H1 (cell line): ENCODE measurements around the gene SLC23A2. TPM values are rescaled to one million over a fixed set of nuclear protein-coding genes. Genes with fewer than 3 reads are reported as not detected.

Experiments
- CTCF ChIA-PET: fragments of 300-600 bp; sonication (Branson Sonifier 250); formaldehyde crosslinking; loops from one replicate; lab custom pipeline; 2021; ENCODE audit not compliant: partially characterized antibody; lab: Charles Lee
- POLR2A ChIA-PET: fragments of 300-600 bp; sonication (Branson Sonifier 250); formaldehyde crosslinking; loops from one replicate; lab custom pipeline; 2021; ENCODE audit warnings: inconsistent platforms; ENCODE audit not compliant: partially characterized antibody; lab: Charles Lee
- DNase-seq, 2 experiments: peaks; one replicate each; pipeline versions ENCODE4 v3.0.0 to v3.0.0-alpha.2; 2010 to 2022; ENCODE audit warnings: low spot score in 2 of 2, low read depth in 1 of 2, mixed read lengths in 1 of 2
- FAIRE-seq: peaks from 2 replicates; lab custom pipeline; 2011; peaks lifted over from hg19 to GRCh38; lab: Jason Lieb, UNC
- H2AFZ ChIP-seq: 2 replicates; pipeline ENCODE4 v1.8.1; 2012; ENCODE audit warnings: low read length, inconsistent platforms
- H2AK5ac ChIP-seq: 2 replicates; pipeline ENCODE4 v1.6.1; 2013; ENCODE audit warnings: low read depth, low read length
- H2BK120ac ChIP-seq: replicated peaks from 2 replicates; pipeline ENCODE3; 2013; ENCODE audit warnings: low read depth, low read length, inconsistent platforms
- H2BK12ac ChIP-seq: 2 replicates; pipeline ENCODE4 v1.6.1; 2013; ENCODE audit warnings: low read depth, low read length
- H2BK15ac ChIP-seq: 2 replicates; pipeline ENCODE4 v1.6.1; 2013; ENCODE audit warnings: low read length
- H2BK20ac ChIP-seq: 2 replicates; pipeline ENCODE4 v1.6.1; 2013; ENCODE audit warnings: low read length
- H2BK5ac ChIP-seq: 2 replicates; pipeline ENCODE4 v1.6.1; 2013; ENCODE audit warnings: low read depth, low read length
- H3K14ac ChIP-seq: 2 replicates; pipeline ENCODE4 v1.6.1; 2013; ENCODE audit warnings: inconsistent platforms; ENCODE audit not compliant: insufficient read length
- H3K18ac ChIP-seq: 2 replicates; pipeline ENCODE4 v1.6.1; 2013; ENCODE audit warnings: low read length; ENCODE audit errors: extremely low read depth
- H3K23ac ChIP-seq: 2 replicates; pipeline ENCODE4 v1.6.1; 2013; ENCODE audit warnings: inconsistent platforms; ENCODE audit not compliant: insufficient read length
- H3K23me2 ChIP-seq: 2 replicates; pipeline ENCODE4 v1.6.1; 2013; ENCODE audit warnings: low read depth, low read length
- H3K27ac ChIP-seq: 2 replicates; pipeline ENCODE4 v1.6.1; 2011; ENCODE audit warnings: low read depth, low read length, inconsistent platforms
- H3K27me3 ChIP-seq, 4 experiments: replicated peaks in 1 of 4; 1 replicate in 1 of 4; 2 replicates in 3 of 4; pipeline versions ENCODE4 v1.6.1 to v1.8.1; 2011 to 2013; ENCODE audit warnings: low read length in 3 of 4, mild to moderate bottlenecking in 3 of 4, inconsistent platforms in 2 of 4, mixed read lengths in 2 of 4, moderate library complexity in 1 of 4; ENCODE audit not compliant: control insufficient read depth in 3 of 4, insufficient read depth in 3 of 4; ENCODE audit errors: extremely low read depth in 1 of 4
- H3K36me3 ChIP-seq, 4 experiments: 2 replicates each; pipeline versions ENCODE4 v1.6.1 to v1.8.1; 2011 to 2013; ENCODE audit warnings: mild to moderate bottlenecking in 4 of 4, low read length in 3 of 4, moderate library complexity in 2 of 4, control low read depth in 1 of 4, inconsistent platforms in 1 of 4; ENCODE audit not compliant: insufficient read depth in 4 of 4, control insufficient read depth in 2 of 4
- H3K4ac ChIP-seq: replicated peaks from 2 replicates; pipeline ENCODE3; 2013; ENCODE audit warnings: low read length, low read depth, mixed read lengths, inconsistent platforms; ENCODE audit not compliant: insufficient read length
- H3K4me1 ChIP-seq, 4 experiments: replicated peaks in 1 of 4; 1 replicate in 1 of 4; 2 replicates in 3 of 4; pipeline versions ENCODE4 v1.6.1 to v1.8.1; 2011 to 2013; ENCODE audit warnings: low read length in 3 of 4, inconsistent platforms in 2 of 4, mixed read lengths in 1 of 4; ENCODE audit not compliant: insufficient read depth in 4 of 4, control insufficient read depth in 3 of 4
- H3K4me2 ChIP-seq, 2 experiments: 2 replicates each; pipeline versions ENCODE4 v1.6.1 to v1.8.1; 2011 to 2013; ENCODE audit warnings: low read depth in 2 of 2, low read length in 2 of 2, control low read depth in 1 of 2, inconsistent platforms in 1 of 2, mild to moderate bottlenecking in 1 of 2; ENCODE audit not compliant: insufficient read depth in 1 of 2
- H3K4me3 ChIP-seq, 4 experiments: fragments of 200-600, 300-600 bp in 1 of 4; sonication (generic), shearing (Covaris generic), sonication (Bioruptor Twin) in 1 of 4; 2 replicates each; pipeline versions ENCODE4 v1.5.1 to v1.8.1; 2011 to 2016; ENCODE audit warnings: low read length in 4 of 4, low read depth in 3 of 4, control low read depth in 2 of 4, inconsistent platforms in 2 of 4, mild to moderate bottlenecking in 2 of 4, mixed read lengths in 1 of 4, moderate library complexity in 1 of 4; ENCODE audit not compliant: insufficient read depth in 2 of 4; ENCODE audit errors: extremely low read depth in 1 of 4
- H3K56ac ChIP-seq: replicated peaks from 2 replicates; pipeline ENCODE3; 2013; ENCODE audit warnings: low read depth, mild to moderate bottlenecking, mixed read lengths, low read length, inconsistent platforms; ENCODE audit not compliant: insufficient read length
- H3K79me1 ChIP-seq: 2 replicates; pipeline ENCODE4 v1.6.1; 2013; ENCODE audit warnings: low read depth, low read length, control low read depth
- H3K79me2 ChIP-seq, 2 experiments: 2 replicates each; pipeline versions ENCODE4 v1.6.1 to v1.8.1; 2012 to 2013; ENCODE audit warnings: low read length in 2 of 2, mild to moderate bottlenecking in 2 of 2, inconsistent platforms in 1 of 2; ENCODE audit not compliant: insufficient read depth in 2 of 2, control insufficient read depth in 1 of 2
- H3K9ac ChIP-seq, 4 experiments: replicated peaks in 1 of 4; 1 replicate in 1 of 4; 2 replicates in 3 of 4; pipeline versions ENCODE4 v1.6.1 to v1.8.1; 2011 to 2013; ENCODE audit warnings: low read depth in 3 of 4, low read length in 3 of 4, control low read depth in 2 of 4, mild to moderate bottlenecking in 2 of 4, moderate library complexity in 2 of 4, inconsistent platforms in 1 of 4; ENCODE audit errors: extremely low read depth in 1 of 4
- H3K9me3 ChIP-seq, 2 experiments: 2 replicates each; pipeline versions ENCODE4 v1.6.1 to v1.8.1; 2012 to 2013; ENCODE audit warnings: mild to moderate bottlenecking in 2 of 2, moderate library complexity in 2 of 2, control low read depth in 1 of 2, inconsistent platforms in 1 of 2, low read depth in 1 of 2, low read length in 1 of 2, mixed read lengths in 1 of 2; ENCODE audit not compliant: insufficient read depth in 2 of 2
- H4K20me1 ChIP-seq, 2 experiments: replicated peaks in 1 of 2; 2 replicates each; pipeline versions ENCODE3 to v1.8.1; 2011 to 2013; ENCODE audit warnings: inconsistent platforms in 2 of 2, low read length in 2 of 2, mild to moderate bottlenecking in 1 of 2; ENCODE audit not compliant: insufficient read depth in 2 of 2, control insufficient read depth in 1 of 2
- H4K5ac ChIP-seq: 2 replicates; pipeline ENCODE4 v1.6.1; 2013; ENCODE audit warnings: low read length, low read depth, mixed read lengths, inconsistent platforms; ENCODE audit not compliant: insufficient read length
- H4K8ac ChIP-seq: 2 replicates; pipeline ENCODE4 v1.8.0; 2013; ENCODE audit warnings: mild to moderate bottlenecking, moderate library complexity, low read length, inconsistent platforms; ENCODE audit not compliant: insufficient read depth; ENCODE audit errors: extremely low read depth
- H4K91ac ChIP-seq: replicated peaks from 2 replicates; pipeline ENCODE3; 2013; ENCODE audit warnings: low read length, mixed read lengths, inconsistent platforms; ENCODE audit not compliant: insufficient read length
- CBX8 ChIP-seq: fragments of 300-800, 300-1000 bp; sonication (generic); IDR thresholded peaks from 2 replicates; pipeline ENCODE4 v1.7.1; 2016; ENCODE audit warnings: low read depth, low read length, borderline replicate concordance
- CEBPB ChIP-seq: IDR thresholded peaks from 2 replicates; pipeline ENCODE4 v1.6.1; 2012; ENCODE audit warnings: low read depth, low read length
- EP300 ChIP-seq, 2 experiments: IDR thresholded peaks; 1 replicate in 1 of 2; 2 replicates in 1 of 2; pipeline ENCODE4 v1.6.1; 2011 to 2012; ENCODE audit warnings: low read depth in 2 of 2, low read length in 2 of 2, mild to moderate bottlenecking in 2 of 2, borderline replicate concordance in 1 of 2, inconsistent platforms in 1 of 2, moderate library complexity in 1 of 2
- EZH2 ChIP-seq: fragments of 200-600 bp; sonication (generic); IDR thresholded peaks from 2 replicates; pipeline ENCODE4 v1.7.1; 2012; ENCODE audit warnings: low read depth, mild to moderate bottlenecking, moderate library complexity, low read length, inconsistent platforms; ENCODE audit not compliant: severe bottlenecking
- GTF2F1 ChIP-seq: IDR thresholded peaks from 2 replicates; pipeline ENCODE4 v1.6.1; 2012; ENCODE audit warnings: low read depth, low read length, improper control_type of control experiment, borderline replicate concordance
- HDAC2 ChIP-seq, 2 experiments: fragments of 300-600 bp in 1 of 2; sonication (generic) in 1 of 2; IDR thresholded peaks; 2 replicates each; pipeline ENCODE4 v1.6.1; 2011 to 2012; ENCODE audit warnings: low read depth in 2 of 2, low read length in 2 of 2, mild to moderate bottlenecking in 2 of 2, moderate library complexity in 2 of 2, borderline replicate concordance in 1 of 2, inconsistent platforms in 1 of 2
- KDM5A ChIP-seq: fragments of 200-600 bp; IDR thresholded peaks from 2 replicates; pipeline ENCODE4 v1.7.1; 2012; ENCODE audit warnings: mild to moderate bottlenecking, low read length, inconsistent platforms, mixed read lengths
- POU5F1 ChIP-seq: IDR thresholded peaks from 2 replicates; pipeline ENCODE4 v1.6.1; 2011; ENCODE audit warnings: low read depth, mild to moderate bottlenecking, low read length, moderate library complexity
- SIN3A ChIP-seq, 2 experiments: IDR thresholded peaks in 1 of 2; conservative IDR thresholded peaks in 1 of 2; 2 replicates each; pipeline ENCODE4 v1.6.1; 2011 to 2012; ENCODE audit warnings: low read length in 2 of 2, improper control_type of control experiment in 1 of 2, low read depth in 1 of 2, mild to moderate bottlenecking in 1 of 2
- SIRT6 ChIP-seq: IDR thresholded peaks from one replicate; pipeline ENCODE4 v1.7.1; 2012; ENCODE audit warnings: low read length, inconsistent platforms
- WGBS, 2 experiments: shearing (Covaris generic) in 1 of 2; methylation state at CpG; one replicate each; pipeline versions ENCODE4 v1.1.6 to v1.1.7; 2013 to 2015; ENCODE audit warnings: low lambda C conversion rate in 2 of 2, mixed read lengths in 2 of 2, inconsistent platforms in 1 of 2, low coverage in 1 of 2, missing lambda C conversion rate in 1 of 2; ENCODE audit not compliant: insufficient replicate concordance in 2 of 2, insufficient coverage in 1 of 2, insufficient read length in 1 of 2; ENCODE audit errors: extremely low coverage in 1 of 2, missing lambda C conversion rate in 1 of 2; 5-methylcytosine and 5-hydroxymethylcytosine counted together
- polyA plus RNA-seq, 7 experiments: library from polyadenylated mRNA; depleted of rRNA in 3 of 7; stranded (reverse) in 5 of 7; unstranded in 2 of 7; fragments of >200 nt in 5 of 7; fragments of 200-250 nt in 2 of 7; gene quantifications; 1 replicate in 5 of 7; 2 replicates in 1 of 7; 4 replicates in 1 of 7; pipeline versions ENCODE4 v1.2.1 to v1.2.3, GENCODE V29; 2011 to 2013; ENCODE audit warnings: missing spikeins in 2 of 7, mixed read lengths in 2 of 7
- total RNA-seq: library from RNA; stranded (reverse); fragmentation: NEBNext Ultra II Directional; extraction: Animal tissue kit (Norgen Biotek cat#: 25700); gene quantifications from 2 replicates; pipeline ENCODE4 v1.2.1, GENCODE V29; 2021

Gene SLC23A2
- total and polyA plus RNA-seq, 2 of the 8 experiments (the other 6 are each of a cell fraction or from before 2014, with no cell fraction given) = 17.0 to 18.6 TPM

DNA sequence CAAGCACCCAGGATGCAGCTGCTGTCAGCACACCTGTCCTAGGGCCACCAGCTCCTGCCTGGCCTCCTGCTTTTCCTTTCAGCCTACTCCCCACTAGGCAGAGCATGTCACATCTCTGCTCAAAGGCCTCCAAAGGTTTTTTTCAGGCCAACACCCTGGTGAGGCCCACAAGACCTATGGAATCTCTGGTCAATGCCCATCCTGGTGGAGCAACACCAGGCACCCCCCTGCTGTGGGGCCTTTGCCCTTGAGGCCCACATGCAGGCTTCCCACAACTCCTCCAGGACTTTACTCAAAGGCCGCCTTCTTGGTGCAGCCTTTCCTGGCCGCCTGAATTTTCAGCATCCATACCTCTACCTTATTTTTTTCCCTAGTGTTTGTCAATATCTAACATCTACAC is 76.9 kb downstream of the SLC23A2 start:
- Histone ChIP-seq H2BK120ac (no peak overlapping the region), H2AFZ (no peak overlapping the region), H3K27ac (no peak overlapping the region), H4K5ac (no peak overlapping the region), H3K23me2 (no peaks in the 10 kb centered on the region), H3K27me3 (no peaks in the 10 kb centered on the region), H4K8ac (no peak overlapping the region), H3K4me3 (no peak overlapping the region), H3K79me2 (no peaks in the 10 kb centered on the region), H2BK15ac (no peak overlapping the region), H3K4me1 (0 out of 7 replicates have a peak, but pooled peaks cover 0 to 5% (median 0%) of the 10 kb centered on the region in 4 experiments), H3K14ac (no peak overlapping the region), H3K18ac (no peak overlapping the region), H2BK20ac (no peak overlapping the region), H3K4me2 (no peak overlapping the region), H3K56ac (no peak overlapping the region), H4K20me1 (no peaks in the 10 kb centered on the region), H3K9ac (no peak overlapping the region), H3K36me3 (no peaks in the 10 kb centered on the region), H3K4ac (no peak overlapping the region), H3K9me3 (no peaks in the 10 kb centered on the region), H3K23ac (no peak overlapping the region), H2BK12ac (no peak overlapping the region), H4K91ac (no peak overlapping the region), H2AK5ac (no peak overlapping the region), H2BK5ac (0 out of 2 replicates have a peak overlapping the region, but pooled peaks have one; percentile 35), H3K79me1 (no peaks in the 10 kb centered on the region; the same call in 1 of the 2 replicates)
- ChIA-PET CTCF (interaction anchor here (0.7 to 1.1 kb wide), 4 partner anchors 20 to 204 kb away, joined by 3 to 4 read pairs (median 4); no protein-coding TSS in a partner anchor), POLR2A (interaction anchor here (0.6 to 1.4 kb wide), 3 partner anchors 11 to 196 kb away, joined by 3 to 4 read pairs (median 3); no protein-coding TSS in a partner anchor)
- FAIRE-seq (no peak), DNase-seq (no peak)
- 89% methylated on average over 2 of the region's 2 CpGs; no CpG with 5 or more reads in 1 of the 2 experiments for WGBS, 2 experiments
- no peak for TF ChIP-seq CEBPB
- TF ChIP-seq KDM5A = no peak
- no peak for TF ChIP-seq HDAC2 (IDR thresholded peaks at IDR 0.05; ENCODE audit: borderline replicate concordance in 1 of 2, low read depth in 2 of 2, low read length in 2 of 2)
- no peak for TF ChIP-seq SIRT6
- TF ChIP-seq POU5F1 = no peak
- no peak for TF ChIP-seq EP300 (IDR thresholded peaks at IDR 0.05; ENCODE audit: borderline replicate concordance in 1 of 2, low read depth in 2 of 2, low read length in 2 of 2)
- TF ChIP-seq EZH2 = no peak
- no peak for TF ChIP-seq GTF2F1
- no peak for TF ChIP-seq CBX8
- TF ChIP-seq SIN3A (conservative IDR thresholded peaks at IDR 0.05 in 1 of 2, IDR thresholded peaks at IDR 0.05 in 1 of 2; ENCODE audit: low read depth in 1 of 2, low read length in 2 of 2) = no peak
